ENCODE measurements around the gene TULP1. TPM values are rescaled to one million over a fixed set of nuclear protein-coding genes. Genes with fewer than 3 reads are reported as not detected.

Gene TULP1
- total and polyA plus RNA-seq, 8 donors, result 5.4 to 11.9 (median 7.7) TPM; not detected in 2

DNA sequence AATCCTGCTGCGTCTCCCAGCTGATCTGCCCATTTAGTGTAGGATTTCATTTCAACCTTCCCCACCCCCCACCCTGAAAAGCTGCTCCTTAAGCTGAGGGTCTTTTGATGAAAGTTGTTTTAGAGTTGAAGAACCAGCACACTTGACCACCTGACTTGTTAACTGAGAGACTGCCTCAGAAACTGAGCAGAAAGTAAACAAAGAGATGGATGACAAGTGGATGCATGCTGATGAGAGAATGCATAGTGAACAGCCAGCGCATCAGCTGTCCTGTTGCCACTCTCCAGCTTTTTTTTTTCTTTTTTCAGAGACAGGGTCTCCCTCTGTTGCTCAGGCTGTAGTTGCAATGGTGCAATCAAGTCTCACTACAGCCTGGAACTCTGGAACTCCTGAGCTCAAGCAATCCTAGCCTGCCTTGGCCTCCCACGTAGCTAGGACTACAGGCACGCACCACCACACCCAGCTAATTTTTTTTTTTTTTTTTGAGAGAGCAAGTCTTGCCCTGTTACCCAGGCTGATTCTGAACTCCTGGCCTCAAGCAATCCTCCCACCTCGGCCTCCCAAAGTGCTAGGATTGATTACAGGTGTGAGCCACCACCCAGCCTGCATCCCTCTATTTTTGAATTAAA lies 35.0 kb downstream of the TULP1 start:
- no peak for DNase-seq
- ATAC-seq, result no peak
- intact Hi-C loops (cut with DNase I), result no loop called here

GRCh38 chr6:35477028-35477427 lies 35.7 kb downstream of the TULP1 start:
- peaks cover 2 to 5% of the 10 kb centered on the region in 2 donors for H3K4me1 ChIP-seq
- ATAC-seq (no peak), DNase-seq (no peak)
- no peak overlapping the region for H3K27ac ChIP-seq
- H3K9me3 ChIP-seq, result no peaks in the 10 kb centered on the region
- intact Hi-C loops (cut with DNase I), result no loop called here
- H3K27me3 ChIP-seq, result no peaks in the 10 kb centered on the region
- peaks cover 0 to 58% of the 10 kb centered on the region in 2 donors for H3K36me3 ChIP-seq
- TF ChIP-seq, protein P1, sequence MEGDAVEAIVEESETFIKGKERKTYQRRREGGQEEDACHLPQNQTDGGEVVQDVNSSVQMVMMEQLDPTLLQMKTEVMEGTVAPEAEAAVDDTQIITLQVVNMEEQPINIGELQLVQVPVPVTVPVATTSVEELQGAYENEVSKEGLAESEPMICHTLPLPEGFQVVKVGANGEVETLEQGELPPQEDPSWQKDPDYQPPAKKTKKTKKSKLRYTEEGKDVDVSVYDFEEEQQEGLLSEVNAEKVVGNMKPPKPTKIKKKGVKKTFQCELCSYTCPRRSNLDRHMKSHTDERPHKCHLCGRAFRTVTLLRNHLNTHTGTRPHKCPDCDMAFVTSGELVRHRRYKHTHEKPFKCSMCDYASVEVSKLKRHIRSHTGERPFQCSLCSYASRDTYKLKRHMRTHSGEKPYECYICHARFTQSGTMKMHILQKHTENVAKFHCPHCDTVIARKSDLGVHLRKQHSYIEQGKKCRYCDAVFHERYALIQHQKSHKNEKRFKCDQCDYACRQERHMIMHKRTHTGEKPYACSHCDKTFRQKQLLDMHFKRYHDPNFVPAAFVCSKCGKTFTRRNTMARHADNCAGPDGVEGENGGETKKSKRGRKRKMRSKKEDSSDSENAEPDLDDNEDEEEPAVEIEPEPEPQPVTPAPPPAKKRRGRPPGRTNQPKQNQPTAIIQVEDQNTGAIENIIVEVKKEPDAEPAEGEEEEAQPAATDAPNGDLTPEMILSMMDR (IDR thresholded peaks at IDR 0.05), result no peak
- H3K4me3 ChIP-seq, result no peak overlapping the region

More for the DNA sequence above, 35.0 kb downstream of the TULP1 start:
- H3K27me3 ChIP-seq, result no peaks in the 10 kb centered on the region
- no peaks in the 10 kb centered on the region for H3K9me3 ChIP-seq
- TF ChIP-seq, protein P1 (IDR thresholded peaks at IDR 0.05), result no peak
- peaks cover 0 to 55% of the 10 kb centered on the region in 2 donors for H3K36me3 ChIP-seq
- no peak overlapping the region for H3K4me3 ChIP-seq
- no peaks in the 10 kb centered on the region for H3K4me1 ChIP-seq
- H3K27ac ChIP-seq, result no peak overlapping the region

DNA sequence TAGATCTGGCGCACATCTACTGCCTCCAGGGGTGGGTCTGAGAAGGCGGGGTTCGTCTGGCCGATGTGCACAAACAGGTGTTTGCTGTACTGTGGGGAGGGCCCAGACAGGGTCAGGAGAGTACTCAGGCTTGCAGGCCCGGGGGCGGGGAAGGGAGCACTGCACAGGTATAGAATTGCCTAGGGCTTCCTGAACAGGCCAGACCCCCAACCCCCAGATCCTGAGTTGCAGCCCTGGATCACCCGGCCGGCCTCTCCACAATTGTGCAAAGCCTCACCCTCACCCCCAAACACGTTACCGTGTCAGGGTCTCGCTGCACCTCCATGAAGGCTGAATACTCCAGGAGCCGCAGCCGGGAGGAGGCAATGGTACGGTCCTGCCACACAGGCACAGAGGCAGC lies 36.7 kb downstream of the TULP1 start:
- H3K4me3 ChIP-seq, result no peak overlapping the region
- no peak overlapping the region for H3K27ac ChIP-seq
- peaks cover 0 to 68% of the 10 kb centered on the region in 2 donors for H3K36me3 ChIP-seq
- ATAC-seq, result no peak
- DNase-seq, result no peak
- no peaks in the 10 kb centered on the region for H3K27me3 ChIP-seq
- intact Hi-C loops (cut with DNase I), result no loop called here
- TF ChIP-seq, protein P1 (IDR thresholded peaks at IDR 0.05), result no peak
- peaks cover 6 to 15% of the 10 kb centered on the region in 2 donors for H3K4me1 ChIP-seq
- H3K9me3 ChIP-seq, result no peaks in the 10 kb centered on the region

DNA sequence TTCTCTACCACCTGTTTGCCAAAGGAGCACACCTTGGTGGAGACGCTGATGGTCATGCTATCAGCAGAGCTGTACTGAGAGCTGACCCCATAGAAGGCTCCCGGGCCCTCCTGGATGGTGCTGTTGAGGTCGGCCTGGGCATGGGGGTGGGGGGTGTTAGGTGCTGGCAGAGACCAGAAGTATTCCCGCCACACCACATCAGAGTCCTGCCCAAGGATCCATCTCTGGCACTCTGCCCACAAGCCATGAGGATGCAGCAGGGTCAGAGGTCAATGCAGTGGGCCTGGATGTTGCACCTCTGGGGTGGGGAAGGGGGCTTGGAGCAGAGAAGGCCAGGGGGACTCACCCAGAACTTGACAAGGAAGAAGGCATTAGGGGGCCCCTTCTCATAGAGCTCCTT lies 37.1 kb downstream of the TULP1 start:
- DNase-seq, result peak in 1 of 4 donors; percentile 39
- H3K36me3 ChIP-seq, result peaks cover 0 to 72% of the 10 kb centered on the region in 2 donors

GRCh38 chr6:35474942-35475570 lies 37.6 kb downstream of the TULP1 start:
- H3K27me3 ChIP-seq, result no peaks in the 10 kb centered on the region
- no peak overlapping the region for H3K27ac ChIP-seq
- peaks cover 10 to 23% of the 10 kb centered on the region in 2 donors for H3K4me1 ChIP-seq
- ATAC-seq (no peak), DNase-seq (no peak)
- H3K9me3 ChIP-seq, result no peaks in the 10 kb centered on the region
- intact Hi-C loops (cut with DNase I), result no loop called here
- TF ChIP-seq, protein P1 (IDR thresholded peaks at IDR 0.05), result no peak
- H3K4me3 ChIP-seq, result no peak overlapping the region
- peaks cover 0 to 73% of the 10 kb centered on the region in 2 donors for H3K36me3 ChIP-seq

More for the DNA sequence above, 37.1 kb downstream of the TULP1 start:
- no peak overlapping the region for H3K27ac ChIP-seq
- H3K4me1 ChIP-seq, result peaks cover 6 to 19% of the 10 kb centered on the region in 2 donors
- H3K9me3 ChIP-seq, result no peaks in the 10 kb centered on the region
- no peak for ATAC-seq
- H3K4me3 ChIP-seq, result no peak overlapping the region
- TF ChIP-seq, protein P1 (IDR thresholded peaks at IDR 0.05), result no peak
- no peaks in the 10 kb centered on the region for H3K27me3 ChIP-seq
- intact Hi-C loops (cut with DNase I), result no loop called here

All from left lung (tissue), 10 donors.